GM18517 (cell line): ENCODE data around the gene DDX23.
A peak's percentile ranks its signal among the peaks of the same experiment; 100 is the strongest.

Experiments used
- ATAC-seq: cut with Tn5 transposase; IDR thresholded peaks from one replicate; pipeline ENCODE4 v1.9.1; 2021; ENCODE audit warnings: mild to moderate bottlenecking, moderate library complexity; ENCODE audit not compliant: unreplicated experiment

Gene DDX23

DNA sequence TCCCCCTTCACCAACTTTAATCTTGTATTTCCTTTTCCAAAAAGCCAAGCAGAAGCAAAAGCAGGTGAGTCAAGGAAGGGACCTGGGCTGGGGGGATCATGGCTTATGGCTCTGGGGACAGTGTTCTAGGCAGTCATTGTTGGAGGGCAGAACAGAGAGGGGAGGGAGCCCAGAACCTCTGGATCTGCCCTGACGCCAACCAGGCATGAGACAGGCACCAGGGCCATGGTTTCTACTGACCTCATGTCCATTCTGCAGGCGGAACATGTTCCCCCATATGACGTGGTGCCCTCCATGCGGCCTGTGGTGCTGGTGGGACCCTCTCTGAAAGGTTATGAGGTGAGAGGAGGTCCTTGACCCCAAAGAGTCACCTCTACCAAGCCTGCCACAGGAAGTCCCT lies 27.1 kb downstream of the DDX23 start:
- ATAC-seq = no peak

DNA sequence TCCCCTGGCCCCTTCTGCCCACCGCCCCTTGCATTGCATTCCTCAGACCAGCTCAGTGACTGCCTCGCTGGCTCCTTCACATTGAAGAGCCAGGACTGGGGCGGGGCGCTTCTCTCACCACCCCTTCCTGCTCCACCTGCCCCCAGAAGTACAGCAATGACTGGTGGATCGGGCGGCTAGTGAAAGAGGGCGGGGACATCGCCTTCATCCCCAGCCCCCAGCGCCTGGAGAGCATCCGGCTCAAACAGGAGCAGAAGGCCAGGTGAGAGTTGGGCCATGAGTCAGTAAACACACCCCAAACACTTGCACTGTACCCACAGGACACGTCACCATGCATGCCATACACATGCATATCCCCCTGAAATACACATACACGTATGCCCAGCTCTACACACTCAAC lies 27.9 kb downstream of the DDX23 start:
- ATAC-seq = no peak

DNA sequence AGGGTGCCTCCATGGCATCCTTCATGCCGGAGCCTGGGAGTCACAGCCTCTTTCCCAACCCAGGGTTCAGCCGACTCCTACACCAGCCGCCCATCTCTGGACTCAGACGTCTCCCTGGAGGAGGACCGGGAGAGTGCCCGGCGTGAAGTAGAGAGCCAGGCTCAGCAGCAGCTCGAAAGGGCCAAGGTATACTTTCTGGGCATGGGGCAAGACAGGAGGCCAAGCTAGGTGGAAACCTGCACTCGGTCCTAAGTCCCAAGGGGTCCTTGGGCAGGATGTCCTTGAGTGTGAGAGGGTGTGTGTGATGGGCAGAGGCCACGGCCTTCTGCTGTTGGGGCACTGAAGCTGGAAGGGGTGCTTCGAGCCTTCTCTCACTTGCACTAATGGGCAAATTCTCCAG lies 28.7 kb downstream of the DDX23 start:
- ATAC-seq = no peak

DNA sequence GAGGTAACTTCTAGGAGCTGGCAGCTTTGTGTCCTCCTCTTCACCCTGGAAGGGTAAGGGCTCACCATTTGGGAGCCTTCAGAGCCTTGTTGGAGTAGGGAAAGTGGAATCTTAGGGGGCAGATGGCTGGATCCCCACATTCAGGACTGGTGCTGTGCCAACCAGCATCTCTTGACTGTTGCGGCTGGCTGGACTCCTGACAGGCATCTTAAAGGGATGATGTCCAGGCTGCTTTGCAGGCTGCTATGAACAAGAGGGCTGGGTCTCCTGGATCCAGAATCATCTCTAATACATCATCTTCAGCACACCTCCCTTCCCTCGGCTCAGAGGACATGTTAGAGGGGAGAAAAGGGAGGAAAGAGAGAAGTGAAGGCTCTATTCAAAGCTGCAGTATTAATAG lies 29.3 kb downstream of the DDX23 start:
- ATAC-seq = no peak

DNA sequence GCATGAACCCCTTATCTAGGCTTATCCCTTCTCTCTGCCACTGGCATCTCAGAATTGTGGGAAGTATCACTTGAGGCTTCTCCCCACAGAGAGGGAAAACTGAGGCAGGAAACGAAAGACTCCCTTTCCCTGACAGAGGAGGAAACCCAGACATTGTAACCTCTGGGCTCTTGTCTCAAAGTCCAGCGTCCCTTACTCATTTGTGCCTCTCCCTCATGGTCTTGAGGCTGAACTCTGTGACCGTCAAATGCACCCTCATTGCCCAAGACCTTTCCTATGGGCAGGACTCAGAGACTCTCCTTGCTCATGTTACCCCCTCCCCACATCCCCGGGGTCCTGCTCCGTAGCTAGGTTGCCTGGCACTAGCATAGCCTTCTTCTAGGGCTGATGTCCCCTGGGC lies 29.8 kb downstream of the DDX23 start:
- ATAC-seq = no peak

DNA sequence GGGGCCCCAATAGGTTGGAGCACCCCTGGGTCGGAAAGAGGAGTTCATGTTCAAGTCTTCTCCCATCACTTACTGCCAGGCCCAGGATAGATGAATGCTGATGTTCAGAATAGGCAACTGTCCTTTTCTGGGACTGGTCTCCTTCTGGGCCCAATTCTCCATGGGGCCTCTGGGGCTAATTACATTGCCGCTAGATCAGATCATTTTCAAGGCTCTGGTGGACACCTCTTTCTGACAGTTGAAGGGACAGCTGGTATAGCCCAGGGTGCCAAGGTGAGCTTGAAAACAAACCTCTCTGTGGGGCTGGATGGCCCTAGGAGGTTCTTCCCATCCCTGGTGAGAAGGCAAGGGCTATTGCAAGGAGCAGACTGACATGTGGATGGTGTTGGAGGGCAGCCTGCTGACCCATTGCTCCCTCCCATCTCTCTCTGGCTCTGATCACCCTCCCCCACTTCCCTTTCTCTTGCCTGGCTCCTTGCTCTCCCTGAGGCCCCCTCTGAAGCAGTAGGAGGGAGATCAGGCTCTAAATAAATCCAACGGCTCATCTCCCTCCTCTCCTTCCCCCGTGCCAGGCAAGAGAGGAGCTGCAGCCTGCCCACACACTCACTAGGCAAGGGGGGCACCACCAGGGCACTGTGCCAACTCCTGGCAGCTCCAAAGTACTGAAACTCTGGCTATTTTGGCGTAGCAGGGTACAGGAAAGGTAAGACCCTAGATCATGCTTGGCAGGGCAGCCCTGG lies 31.8 kb downstream of the DDX23 start:
- ATAC-seq = no peak

DNA sequence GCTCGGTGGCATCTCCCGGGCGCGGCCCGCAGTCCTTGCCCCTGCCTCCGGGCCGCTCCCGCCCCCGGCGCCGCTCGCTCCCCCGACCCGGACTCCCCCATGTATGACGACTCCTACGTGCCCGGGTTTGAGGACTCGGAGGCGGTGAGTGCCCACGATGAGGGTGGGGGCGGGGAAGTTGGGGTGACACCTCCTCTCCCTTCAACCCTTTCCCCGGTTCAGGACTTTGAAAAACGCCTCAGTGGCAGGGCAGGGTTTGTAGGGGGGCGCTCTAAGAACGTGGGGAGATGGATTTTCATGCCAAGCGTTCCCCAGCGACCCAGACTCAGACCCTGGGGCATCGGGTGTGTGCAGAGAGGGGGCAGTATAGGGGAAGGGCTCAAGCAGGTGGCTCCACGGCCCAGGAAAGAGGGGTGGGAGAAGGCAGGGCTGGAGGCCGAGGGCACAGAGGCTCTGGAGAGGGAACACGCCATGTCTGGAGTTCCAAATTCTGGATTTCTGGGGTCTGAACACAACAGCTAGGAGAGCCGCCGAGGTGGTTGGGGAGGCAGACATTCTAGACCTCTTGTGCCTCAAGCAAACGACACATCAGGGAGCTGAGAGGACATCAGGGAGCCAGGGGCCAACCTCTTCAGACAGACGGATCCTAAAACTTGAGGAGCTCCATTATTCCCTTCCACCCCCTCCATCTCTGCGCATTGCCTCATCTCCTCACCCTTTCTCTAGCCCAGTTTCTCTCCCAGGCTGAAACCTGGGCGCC lies 33.0 kb downstream of the DDX23 start:
- ATAC-seq = no peak

DNA sequence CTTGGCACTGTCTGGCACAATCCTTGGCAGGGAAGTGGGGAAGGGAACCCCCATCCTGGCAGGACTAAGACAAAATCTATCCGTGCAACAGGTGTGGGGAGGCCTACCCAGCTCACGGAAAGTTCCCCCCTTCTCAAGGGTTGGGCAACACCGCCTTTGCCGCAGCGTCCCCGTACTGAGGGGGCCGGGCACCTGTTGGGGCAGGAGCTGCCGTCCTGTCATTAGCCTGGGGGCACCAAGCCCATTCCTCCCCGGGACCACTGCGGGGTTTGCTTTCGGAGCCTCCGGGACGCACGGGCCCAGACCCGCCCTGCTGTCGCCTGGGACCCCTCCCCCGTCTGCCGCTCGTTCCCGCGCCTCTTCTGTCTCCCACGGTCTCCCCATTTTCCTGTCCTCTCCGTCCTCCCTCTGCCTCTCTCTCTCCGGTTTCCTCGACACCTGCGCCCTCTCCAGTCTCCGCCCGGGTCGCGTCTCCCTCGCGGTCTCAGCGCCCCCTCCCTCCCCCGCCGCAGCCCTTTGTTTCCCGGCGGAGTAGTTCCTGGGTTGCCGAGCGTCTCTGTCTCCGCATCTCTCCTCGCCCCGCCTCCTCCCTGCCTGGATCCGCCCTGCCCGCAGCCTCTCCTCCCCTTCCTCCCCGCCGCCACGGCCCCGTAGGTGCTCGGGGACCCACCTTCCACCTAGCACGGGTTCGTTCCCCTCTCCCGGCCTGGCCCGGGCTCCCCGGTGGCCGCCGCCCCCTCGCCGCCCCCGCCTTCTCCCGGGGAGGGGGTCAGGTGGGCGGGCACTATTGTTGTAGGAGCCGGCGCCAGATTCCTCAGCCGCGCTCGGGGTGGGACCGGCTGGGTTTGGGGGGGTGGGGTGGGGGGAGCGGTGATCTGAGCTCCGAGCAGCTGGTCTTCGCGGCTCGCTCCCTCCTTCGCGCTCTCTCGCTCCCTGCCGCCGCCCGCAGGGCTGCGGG lies 33.8 kb downstream of the DDX23 start, which contains the start of gene CACNB3:
CACNB3 (plus strand) TSS at position 624 of the 958 bp plus-strand sequence. CDS start 434 bp downstream, outside the sequence.
- no peak for ATAC-seq

DNA sequence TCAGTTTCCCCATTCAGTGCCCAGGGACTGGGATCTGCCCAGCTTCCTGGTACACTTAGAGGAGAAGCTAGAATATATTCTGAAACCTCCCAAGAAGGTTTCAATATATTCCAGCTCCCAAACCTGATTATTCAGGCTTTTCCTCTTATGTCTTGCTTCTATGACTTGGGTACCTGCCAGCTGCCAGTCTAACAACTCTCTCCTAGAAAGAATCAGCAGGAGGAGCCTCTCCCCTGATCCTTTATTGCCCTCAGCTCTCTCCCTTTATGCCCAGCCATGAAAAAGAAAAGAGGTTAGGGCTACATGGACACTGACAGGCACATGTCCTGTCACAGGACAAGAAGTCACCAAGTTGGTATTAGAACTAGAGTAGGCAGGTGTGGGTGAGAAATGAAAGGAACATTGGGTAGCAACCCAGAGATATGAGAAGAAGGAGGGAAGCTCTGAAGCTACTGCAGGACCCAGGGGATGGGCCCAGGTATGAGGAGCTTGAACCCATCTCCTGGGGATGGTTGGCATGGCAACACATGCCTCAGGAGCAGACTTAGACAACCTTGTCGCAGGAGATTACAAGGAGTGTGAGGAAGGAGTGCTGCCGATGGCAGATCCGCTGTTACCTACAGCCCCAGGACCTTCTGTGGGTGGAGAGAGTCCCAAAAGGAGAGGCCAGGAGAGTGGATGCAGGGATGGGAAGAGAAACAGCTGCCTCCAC lies 35.7 kb downstream of the DDX23 start:
- no peak for ATAC-seq

DNA sequence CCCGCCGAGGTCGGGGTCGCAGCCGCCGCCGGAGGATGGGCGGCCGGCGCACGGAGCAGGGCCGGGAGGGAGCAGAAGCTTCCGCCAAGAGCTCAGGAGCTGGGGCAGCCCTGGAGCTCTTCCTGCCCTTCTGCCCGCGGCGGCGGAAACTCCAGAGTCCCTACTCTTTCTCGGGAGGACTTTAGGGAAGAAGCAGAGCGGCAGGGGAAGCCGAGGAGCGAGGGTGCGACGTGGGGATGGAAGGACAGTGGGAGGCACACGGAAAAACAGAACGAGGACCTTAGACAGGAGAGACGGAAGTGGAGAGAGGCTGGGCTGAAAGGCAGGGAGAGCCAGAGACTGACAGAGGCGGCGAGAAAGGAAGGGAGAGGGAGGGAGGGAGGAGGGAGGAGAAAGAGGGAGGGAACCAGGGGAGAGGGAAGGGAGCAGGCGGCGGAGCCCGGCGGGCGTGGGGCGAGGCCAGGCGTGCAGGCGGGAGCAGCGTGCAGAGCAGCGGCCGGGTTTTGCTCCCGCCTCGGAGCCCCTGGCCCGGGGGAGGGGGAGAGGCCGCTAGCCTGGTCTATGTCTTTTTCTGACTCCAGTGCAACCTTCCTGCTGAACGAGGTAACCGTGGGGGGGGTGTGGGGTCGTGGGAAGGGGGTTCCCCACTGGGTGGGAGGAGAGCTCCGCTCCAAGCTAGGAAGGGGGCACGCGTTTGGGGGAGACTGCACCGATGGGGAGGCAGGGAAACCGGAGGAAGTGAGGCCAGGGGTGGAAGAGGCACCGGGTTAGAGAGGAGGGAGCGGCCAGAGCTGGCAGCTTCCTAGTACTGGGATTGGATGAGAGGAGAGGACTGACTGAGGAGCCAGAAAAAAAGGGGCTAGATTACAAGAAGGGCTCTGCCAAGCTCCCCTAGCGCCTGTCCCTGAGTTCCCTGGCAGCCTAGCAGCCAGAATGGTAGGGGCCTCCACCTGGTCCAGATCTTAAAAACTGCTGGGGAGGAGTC lies 36.5 kb downstream of the DDX23 start:
- ATAC-seq = no peak

DNA sequence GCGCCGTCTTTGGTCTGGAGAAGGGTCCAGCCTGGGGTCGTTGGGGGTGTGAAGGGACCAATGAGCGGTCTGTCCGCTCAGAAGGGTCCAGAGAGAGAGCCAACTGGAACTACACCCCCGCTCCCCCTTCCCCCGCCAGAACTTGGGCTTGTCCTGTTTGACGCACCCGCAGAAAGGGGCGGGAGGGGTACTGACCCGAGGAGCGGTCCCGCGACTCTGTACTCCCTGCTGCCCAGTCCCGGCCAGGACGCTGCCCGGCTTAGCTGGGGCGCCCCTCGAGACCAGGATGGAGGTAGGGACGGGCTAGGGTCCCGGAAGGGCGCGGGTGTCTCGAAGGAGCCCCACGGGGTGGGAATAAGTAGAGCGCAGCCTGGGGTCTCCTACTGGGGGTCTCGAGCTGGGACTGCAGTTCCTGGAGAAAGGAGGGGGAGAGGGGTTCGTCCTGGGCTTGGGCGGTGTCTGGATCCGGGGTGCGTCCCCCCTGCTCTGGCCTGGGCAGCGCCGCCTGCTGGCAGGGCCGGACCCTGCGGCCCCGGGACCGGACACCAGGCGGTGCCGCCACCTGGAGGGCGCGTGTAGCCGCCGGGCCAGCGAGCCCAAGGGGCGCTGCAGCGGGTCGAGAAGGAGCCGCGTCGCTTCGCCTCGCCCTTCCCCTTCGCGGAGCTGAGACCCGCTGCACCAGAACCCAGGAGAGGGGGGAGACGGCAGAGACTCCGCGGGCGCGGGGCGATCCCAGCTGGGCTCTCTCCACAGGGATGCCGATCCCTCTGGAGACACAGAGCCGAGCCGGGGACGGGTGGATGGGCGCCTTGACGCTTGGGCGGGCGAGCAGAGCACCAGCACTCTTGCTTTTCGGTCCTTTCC lies 37.5 kb downstream of the DDX23 start:
- ATAC-seq = peak; percentile 63

DNA sequence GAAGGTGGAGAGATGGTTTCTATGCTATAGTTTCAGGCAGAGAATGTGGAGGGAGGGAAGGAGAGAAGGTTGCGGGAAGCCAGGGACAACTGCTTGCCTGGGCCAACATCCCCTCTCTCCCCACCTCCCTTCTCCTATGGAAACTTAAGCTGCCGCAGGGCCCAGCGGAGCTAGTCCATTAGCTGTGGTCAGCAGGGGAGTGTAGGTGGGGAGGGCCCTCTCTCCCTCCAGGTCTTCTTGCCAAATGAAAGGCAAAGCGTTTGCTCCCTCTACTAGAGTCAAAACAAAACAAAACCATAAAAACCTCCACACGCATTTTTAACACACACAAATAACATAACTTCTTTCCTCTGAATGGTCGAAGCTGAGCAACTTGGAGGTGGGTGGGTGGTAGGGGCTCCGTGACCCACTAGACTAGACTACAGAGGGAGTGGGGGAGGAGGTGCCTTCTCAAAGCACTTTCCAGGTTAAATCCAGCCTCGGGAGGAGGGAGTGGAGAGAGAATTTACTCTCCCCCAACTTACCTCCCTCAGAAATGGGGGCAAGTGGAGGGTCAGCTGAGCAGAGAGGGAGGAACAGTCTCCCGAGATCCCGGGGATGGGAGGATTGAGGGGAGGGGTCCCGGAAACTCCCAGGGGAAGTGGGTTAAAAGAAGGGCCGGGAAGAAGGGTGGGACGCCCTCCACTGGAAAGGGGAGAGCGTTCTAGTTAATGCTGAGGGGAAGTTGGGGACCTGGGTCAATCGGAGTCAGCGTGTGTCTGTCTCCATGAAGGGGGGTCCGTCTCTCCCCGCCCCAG lies 38.3 kb downstream of the DDX23 start:
- ATAC-seq = no peak

DNA sequence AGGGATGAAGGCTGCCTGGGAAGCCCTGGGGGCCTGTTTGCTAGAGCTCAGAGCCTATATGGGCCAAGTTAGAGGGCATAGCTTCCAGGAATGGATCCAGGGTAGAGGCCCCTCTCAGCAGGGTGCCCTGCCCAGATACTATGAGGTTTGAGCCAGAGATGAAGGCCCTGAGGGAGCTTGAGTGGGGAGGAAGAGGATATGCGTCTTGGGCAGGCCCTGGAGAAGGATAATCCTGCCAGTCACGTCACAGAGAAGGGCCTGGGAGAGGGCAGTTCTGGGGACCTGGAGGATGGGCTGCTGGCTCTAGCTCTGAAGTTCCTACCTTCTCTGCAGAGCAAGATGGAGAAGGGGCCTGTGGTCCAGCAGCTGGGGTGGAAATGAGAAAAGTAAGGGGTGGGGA lies 39.6 kb downstream of the DDX23 start:
- ATAC-seq = no peak

DNA sequence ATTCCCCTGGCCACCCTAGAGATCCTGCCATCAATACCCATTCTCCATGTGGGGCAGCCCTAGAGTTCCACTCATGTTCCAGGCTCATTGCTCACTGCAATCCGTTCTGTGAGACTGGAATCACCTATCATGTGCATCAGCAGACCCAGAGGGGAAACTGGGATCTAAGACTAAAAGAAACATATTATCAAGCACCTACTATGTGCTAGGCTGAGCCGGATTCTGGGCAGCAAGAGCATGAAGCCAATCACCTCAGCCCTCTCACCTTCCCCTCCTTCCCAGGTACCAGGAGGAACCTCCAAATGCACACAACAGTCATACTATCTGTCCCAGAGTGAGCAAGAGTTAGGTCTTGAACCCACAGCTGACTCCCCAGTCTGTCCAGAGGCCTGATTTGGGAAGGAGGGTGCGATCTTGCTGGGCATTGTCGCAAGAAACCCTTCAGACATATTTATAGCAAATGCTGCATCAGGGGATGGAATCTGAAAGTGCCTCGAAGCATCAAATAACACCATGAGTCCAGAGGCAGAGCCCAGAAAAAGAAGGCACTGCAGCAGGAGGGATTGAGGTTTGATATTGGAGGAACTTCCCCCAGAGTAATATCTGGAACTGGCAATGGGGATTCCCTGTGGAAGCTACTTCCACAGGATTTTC lies 40.4 kb downstream of the DDX23 start:
- ATAC-seq = no peak

DNA sequence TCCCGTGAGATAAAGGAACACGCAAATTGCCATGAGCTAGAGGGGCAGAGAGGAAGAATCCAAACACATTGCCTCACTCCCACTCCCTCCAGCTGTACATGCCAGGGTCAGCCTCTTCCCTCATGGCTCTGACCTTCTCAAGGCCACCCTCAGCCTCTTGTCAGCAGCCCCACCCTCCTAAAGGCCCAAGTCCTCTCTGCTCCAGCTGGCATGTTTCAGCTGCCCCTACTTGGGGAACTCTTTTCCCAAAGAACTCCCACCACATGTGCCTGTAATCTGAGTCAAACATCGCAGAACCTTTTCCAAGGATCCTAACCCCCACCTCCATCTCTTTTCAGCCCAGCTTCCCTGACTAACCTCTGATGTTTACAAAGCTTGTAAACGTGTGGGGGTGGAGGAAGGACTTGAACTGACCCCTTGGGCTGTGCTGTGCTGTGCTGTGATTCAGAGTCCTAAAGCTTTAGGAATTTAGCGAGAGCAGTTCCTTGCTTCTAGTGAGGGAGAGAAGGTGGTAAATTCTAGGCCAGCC lies 41.0 kb downstream of the DDX23 start:
- no peak for ATAC-seq

DNA sequence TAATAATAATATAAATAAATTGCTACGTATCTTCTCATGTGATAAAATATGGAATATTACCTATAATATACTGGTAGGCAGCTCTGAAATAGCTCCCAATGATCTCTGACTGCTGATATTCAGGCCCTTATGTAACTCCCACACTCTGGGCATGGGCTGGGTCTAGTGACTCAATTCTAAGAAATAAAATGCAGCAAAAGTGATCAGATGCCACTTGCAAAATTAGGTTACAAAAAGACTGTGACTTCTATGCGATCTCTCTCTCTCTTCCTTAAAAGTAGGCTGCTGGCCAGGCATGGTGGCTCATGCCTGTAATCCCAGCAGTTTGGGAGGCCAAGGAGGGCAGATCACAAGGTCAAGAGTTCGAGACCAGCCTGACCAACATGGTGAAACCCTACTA lies 44.0 kb downstream of the DDX23 start:
- ATAC-seq = no peak

DNA sequence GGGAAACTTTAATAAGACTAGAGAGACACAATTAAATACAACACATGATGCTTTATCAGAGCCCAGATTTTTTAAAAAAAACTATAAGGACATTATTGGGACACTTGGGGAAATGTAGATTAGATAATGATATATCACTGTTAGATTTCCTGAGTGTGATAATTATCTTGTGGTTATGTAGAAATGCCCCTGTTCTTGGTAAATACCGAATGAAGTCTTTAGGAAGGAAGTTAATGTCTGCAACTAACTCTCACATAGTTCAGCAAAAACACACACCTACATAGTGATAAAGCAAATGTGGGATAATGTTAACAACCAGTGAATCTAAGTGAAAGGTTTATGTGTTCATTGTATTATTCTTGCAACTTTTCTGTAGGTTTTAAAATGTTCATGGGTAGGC lies 48.3 kb downstream of the DDX23 start:
- no peak for ATAC-seq
